Nephron (organoid): ENCODE data around the gene DENND2C.
A peak's percentile ranks its signal among the peaks of the same experiment; 100 is the strongest.

Experiments used
- H3K27ac Mint-ChIP-seq, 3 experiments: 2 replicates each; pipeline ENCODE4 v1.8.0; 2020; ENCODE audit warnings: mixed read lengths in 3 of 3, mild to moderate bottlenecking in 2 of 3, moderate library complexity in 1 of 3
- H3K27me3 Mint-ChIP-seq: 2 replicates; pipeline ENCODE4 v1.8.0; 2021; ENCODE audit warnings: low read depth, mild to moderate bottlenecking, moderate library complexity, mixed read lengths
- H3K36me3 Mint-ChIP-seq: 2 replicates; pipeline ENCODE4 v1.8.0; 2020; ENCODE audit warnings: low read depth, mixed read lengths
- H3K4me1 Mint-ChIP-seq: 2 replicates; pipeline ENCODE4 v1.8.0; 2020; ENCODE audit warnings: mixed read lengths
- H3K4me3 Mint-ChIP-seq, 3 experiments: 2 replicates each; pipeline ENCODE4 v1.8.0; 2020; ENCODE audit warnings: mild to moderate bottlenecking in 3 of 3, mixed read lengths in 3 of 3, moderate library complexity in 2 of 3
- H3K9me3 Mint-ChIP-seq: 2 replicates; pipeline ENCODE4 v1.8.0; 2020; ENCODE audit warnings: mixed read lengths
- CTCF ChIP-seq, 3 experiments: fragments of 200-600 bp; sonication (generic); IDR thresholded peaks; one replicate each; pipeline ENCODE4 v1.5.0; 2021; ENCODE audit warnings: antibody characterized with exemption in 3 of 3; ENCODE audit not compliant: unreplicated experiment in 3 of 3

The DENND2C gene

DNA sequence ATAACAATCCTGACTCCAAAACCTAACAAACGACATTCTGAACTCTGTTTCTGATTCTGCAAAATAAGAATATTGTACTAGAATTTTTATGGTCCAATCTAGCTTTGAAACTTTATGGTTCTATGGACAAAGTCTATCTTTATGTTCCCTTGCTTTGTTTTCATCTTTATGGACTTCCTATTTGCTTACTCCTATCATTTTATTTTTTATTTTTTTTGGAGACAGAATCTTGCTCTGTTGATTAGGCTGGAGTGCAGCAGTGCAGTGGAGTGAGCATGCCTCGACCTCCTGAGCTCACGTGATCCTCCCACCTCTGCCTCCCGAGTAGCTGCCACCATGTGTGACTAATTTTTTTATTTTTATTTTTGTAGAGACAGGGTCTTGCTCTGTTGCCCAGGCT lies 43.1 kb upstream of the DENND2C start:
- Mint-ChIP-seq H3K27me3 (no peaks in the 10 kb centered on the region), H3K9me3 (no peaks in the 10 kb centered on the region), H3K27ac (no peak overlapping the region), H3K36me3 (peaks cover 55% of the 10 kb centered on the region), H3K4me1 (peaks cover 16% of the 10 kb centered on the region), H3K4me3 (no peak overlapping the region)
- TF ChIP-seq CTCF (IDR thresholded peaks at IDR 0.05; ENCODE audit: unreplicated experiment in 3 of 3) = no peak

DNA sequence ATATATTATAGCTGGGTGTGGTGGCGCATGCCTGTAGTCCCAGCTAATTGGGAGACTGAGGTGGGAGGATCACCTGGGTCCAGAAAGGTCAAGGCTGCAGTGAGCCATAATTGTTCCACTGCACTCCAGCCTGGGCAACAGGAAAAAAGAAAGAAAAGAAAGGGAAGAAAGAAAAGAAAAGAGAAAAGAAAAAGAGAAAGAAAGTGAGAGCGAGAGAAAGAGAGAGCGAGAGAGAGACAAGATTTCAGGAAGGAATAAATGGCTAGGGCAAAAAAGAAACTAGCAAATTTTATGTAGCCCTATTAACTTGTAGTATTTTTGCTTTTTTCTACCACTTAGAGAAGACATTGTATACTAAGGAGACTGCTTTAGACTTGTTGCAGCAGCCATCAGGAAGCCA lies 40.5 kb upstream of the DENND2C start:
- H3K27ac Mint-ChIP-seq = no peak overlapping the region
- no peak for TF ChIP-seq CTCF (IDR thresholded peaks at IDR 0.05; ENCODE audit: unreplicated experiment in 3 of 3)
- H3K4me3 Mint-ChIP-seq = no peak overlapping the region
- H3K27me3 Mint-ChIP-seq = no peaks in the 10 kb centered on the region
- H3K36me3 Mint-ChIP-seq = peaks cover 56% of the 10 kb centered on the region
- no peaks in the 10 kb centered on the region for H3K9me3 Mint-ChIP-seq
- no peaks in the 10 kb centered on the region for H3K4me1 Mint-ChIP-seq

DNA sequence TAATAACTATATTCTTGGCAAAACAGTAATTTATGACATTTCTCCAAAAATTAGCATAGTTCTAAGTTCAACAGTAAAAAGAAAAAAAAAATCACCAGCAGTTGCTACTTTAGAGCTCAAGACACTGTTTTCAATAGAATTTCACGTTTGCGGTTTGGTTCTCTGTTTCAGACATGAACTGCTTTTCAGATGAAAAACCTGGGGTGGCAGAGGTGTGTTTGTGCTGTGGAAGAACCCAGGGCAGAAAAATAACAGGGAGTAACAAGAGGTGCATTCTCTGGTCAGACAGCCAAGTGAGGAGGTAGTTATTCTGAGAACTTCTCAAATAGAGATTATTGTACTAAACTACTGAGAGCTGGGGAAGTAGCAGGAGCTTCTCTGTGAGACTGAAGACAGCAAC lies 37.8 kb upstream of the DENND2C start:
- Mint-ChIP-seq H3K4me3 (no peak overlapping the region), H3K27me3 (no peaks in the 10 kb centered on the region), H3K36me3 (peaks cover 44% of the 10 kb centered on the region), H3K27ac (no peak overlapping the region), H3K4me1 (peaks cover 20% of the 10 kb centered on the region), H3K9me3 (no peaks in the 10 kb centered on the region)
- TF ChIP-seq CTCF (IDR thresholded peaks at IDR 0.05; ENCODE audit: unreplicated experiment in 3 of 3) = no peak

GRCh38 chr1:114703242-114703641 lies 33.4 kb upstream of the DENND2C start:
- Mint-ChIP-seq H3K4me3 (no peak overlapping the region), H3K27me3 (no peaks in the 10 kb centered on the region), H3K4me1 (peaks cover 28% of the 10 kb centered on the region)

DNA sequence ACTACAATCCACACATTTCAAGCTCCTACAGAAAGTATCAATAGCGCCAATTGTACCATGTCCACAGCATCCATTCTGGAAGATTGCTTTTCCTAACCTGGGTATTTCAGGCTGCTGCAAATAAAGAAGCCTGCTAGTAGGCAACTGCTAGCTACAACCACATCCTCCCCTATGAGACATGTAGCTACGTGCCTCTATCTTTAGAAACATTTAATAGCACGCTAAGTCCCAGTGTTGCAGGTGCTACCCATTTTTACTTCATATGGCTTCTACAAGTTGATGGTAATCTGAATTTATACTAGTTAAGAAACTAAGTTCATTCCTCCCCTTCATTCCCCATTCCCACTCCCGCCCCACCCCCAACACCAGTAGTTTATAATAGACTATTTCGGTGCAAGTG lies 32.9 kb upstream of the DENND2C start:
- no peaks in the 10 kb centered on the region for H3K27me3 Mint-ChIP-seq
- H3K36me3 Mint-ChIP-seq = peaks cover 13% of the 10 kb centered on the region
- H3K9me3 Mint-ChIP-seq = no peaks in the 10 kb centered on the region
- H3K4me1 Mint-ChIP-seq = peaks cover 28% of the 10 kb centered on the region
- no peak for TF ChIP-seq CTCF (IDR thresholded peaks at IDR 0.05; ENCODE audit: unreplicated experiment in 3 of 3)
- no peak overlapping the region for H3K27ac Mint-ChIP-seq
- no peak overlapping the region for H3K4me3 Mint-ChIP-seq

More at GRCh38 chr1:114703242-114703641, 33.4 kb upstream of the DENND2C start:
- Mint-ChIP-seq H3K9me3 (no peaks in the 10 kb centered on the region), H3K36me3 (peaks cover 16% of the 10 kb centered on the region), H3K27ac (peak overlapping the region in 2 of 3 experiments; percentile 22 to 44)
- TF ChIP-seq CTCF (IDR thresholded peaks at IDR 0.05; ENCODE audit: unreplicated experiment in 3 of 3) = no peak

GRCh38 chr1:114701931-114702330 lies 32.1 kb upstream of the DENND2C start:
- Mint-ChIP-seq H3K4me3 (no peak overlapping the region), H3K9me3 (no peaks in the 10 kb centered on the region), H3K27me3 (no peaks in the 10 kb centered on the region), H3K36me3 (peaks cover 5% of the 10 kb centered on the region), H3K4me1 (peaks cover 28% of the 10 kb centered on the region), H3K27ac (no peak overlapping the region)
- no peak for TF ChIP-seq CTCF (IDR thresholded peaks at IDR 0.05; ENCODE audit: unreplicated experiment in 3 of 3)
